Keratinocyte (primary cell): ENCODE data around the gene GRIA1. TPM values are rescaled to one million over a fixed set of nuclear protein-coding genes. Genes with fewer than 3 reads are reported as not detected.

Experiments used
- DNase-seq: peaks from one replicate; pipeline ENCODE4 v3.0.0-alpha.2; 2011; ENCODE audit warnings: low read depth, missing footprints, low spot score
- FAIRE-seq: peaks from 2 replicates; lab custom pipeline; 2011; peaks lifted over from hg19 to GRCh38; lab: Jason Lieb, UNC
- H2AFZ ChIP-seq: 2 replicates; pipeline ENCODE4 v1.6.0; 2012; ENCODE audit warnings: low read length, control low read depth, inconsistent platforms; ENCODE audit not compliant: control insufficient read depth
- H3K27ac ChIP-seq: 2 replicates; pipeline ENCODE4 v1.5.1; 2011; ENCODE audit warnings: low read length; ENCODE audit not compliant: control insufficient read depth, insufficient read depth
- H3K27me3 ChIP-seq: 3 replicates; pipeline ENCODE4 v1.6.0; 2011; ENCODE audit warnings: low read length; ENCODE audit not compliant: control insufficient read depth, insufficient read depth; ENCODE audit errors: extremely low read depth
- H3K36me3 ChIP-seq, 2 experiments: 2 replicates in 1 of 2; 3 replicates in 1 of 2; pipeline ENCODE4 v1.5.1; 2011; ENCODE audit warnings: low read length in 2 of 2, mild to moderate bottlenecking in 1 of 2; ENCODE audit not compliant: control insufficient read depth in 2 of 2, insufficient read depth in 2 of 2; ENCODE audit errors: extremely low read depth in 1 of 2
- H3K4me1 ChIP-seq: 3 replicates; pipeline ENCODE4 v1.5.1; 2011; ENCODE audit warnings: low read length; ENCODE audit not compliant: control insufficient read depth, insufficient read depth; ENCODE audit errors: extremely low read depth
- H3K4me2 ChIP-seq: 3 replicates; pipeline ENCODE4 v1.6.0; 2011; ENCODE audit warnings: low read depth, low read length; ENCODE audit not compliant: control insufficient read depth, insufficient read depth; ENCODE audit errors: extremely low read depth
- H3K4me3 ChIP-seq, 3 experiments: fragments of 200-600 bp in 1 of 3; sonication (generic) in 1 of 3; 2 replicates in 2 of 3; 3 replicates in 1 of 3; pipeline ENCODE4 v1.5.1; 2011 to 2016; ENCODE audit warnings: low read length in 3 of 3, mild to moderate bottlenecking in 3 of 3, control low read depth in 2 of 3, inconsistent platforms in 1 of 3, low read depth in 1 of 3, mixed read lengths in 1 of 3, mixed run types in 1 of 3, moderate library complexity in 1 of 3; ENCODE audit not compliant: control insufficient read depth in 2 of 3, insufficient read depth in 2 of 3; ENCODE audit errors: extremely low read depth in 1 of 3
- H3K79me2 ChIP-seq: 2 replicates; pipeline ENCODE4 v1.6.0; 2012; ENCODE audit warnings: low read length; ENCODE audit not compliant: control insufficient read depth, insufficient read depth
- H3K9ac ChIP-seq: 3 replicates; pipeline ENCODE4 v1.6.0; 2011; ENCODE audit warnings: low read length; ENCODE audit not compliant: control insufficient read depth, insufficient read depth; ENCODE audit errors: extremely low read depth
- H3K9me1 ChIP-seq: 3 replicates; pipeline ENCODE4 v1.6.0; 2011; ENCODE audit warnings: low read length; ENCODE audit not compliant: control insufficient read depth, insufficient read depth; ENCODE audit errors: extremely low read depth
- H3K9me3 ChIP-seq: 2 replicates; pipeline ENCODE4 v1.5.1; 2012; ENCODE audit warnings: low read depth, low read length; ENCODE audit not compliant: control insufficient read depth
- H4K20me1 ChIP-seq: 3 replicates; pipeline ENCODE4 v1.6.0; 2011; ENCODE audit warnings: low read length; ENCODE audit not compliant: control insufficient read depth, insufficient read depth; ENCODE audit errors: extremely low read depth
- EZH2 ChIP-seq: IDR thresholded peaks from one replicate; pipeline ENCODE4 v1.6.1; 2012; ENCODE audit warnings: inconsistent platforms, mild to moderate bottlenecking, low read length, moderate library complexity
- dilution Hi-C: fragments of 300-500 bp; cut with MboI; formaldehyde crosslinking; loops from one replicate; pipeline ENCODE4 v1.7.0; 2020; ENCODE audit warnings: low sequenced_read_pairs; ENCODE audit not compliant: extremely low pct_ligation_motif_present
- polyA plus RNA-seq, 5 experiments: library from polyadenylated mRNA; depleted of rRNA in 3 of 5; stranded (reverse) in 3 of 5; stranded (forward) in 1 of 5; unstranded in 1 of 5; fragments of >200 nt; gene quantifications; 1 replicate in 1 of 5; 2 replicates in 3 of 5; 3 replicates in 1 of 5; pipeline versions ENCODE4 v1.2.1 to v1.2.3, GENCODE V29; 2011 to 2012; ENCODE audit warnings: missing spikeins in 2 of 5, low read depth in 1 of 5, low replicate concordance in 1 of 5
- TF ChIP-seq, protein P1 (sequence below), 3 experiments: IDR thresholded peaks in 1 of 3; conservative IDR thresholded peaks in 1 of 3; optimal IDR thresholded peaks in 1 of 3; 2 replicates in 2 of 3; 3 replicates in 1 of 3; pipeline versions ENCODE3 to v1.5.1; 2011; ENCODE audit warnings: low read length in 3 of 3, mild to moderate bottlenecking in 3 of 3, moderate library complexity in 2 of 3, control low read depth in 1 of 3, inconsistent platforms in 1 of 3; ENCODE audit not compliant: insufficient read depth in 2 of 3; ENCODE audit errors: extremely low read depth in 1 of 3

Gene GRIA1
- polyA plus RNA-seq, 1 donor (not counting 4 experiments of a cell fraction or from before 2014, with no cell fraction given) = not detected

DNA sequence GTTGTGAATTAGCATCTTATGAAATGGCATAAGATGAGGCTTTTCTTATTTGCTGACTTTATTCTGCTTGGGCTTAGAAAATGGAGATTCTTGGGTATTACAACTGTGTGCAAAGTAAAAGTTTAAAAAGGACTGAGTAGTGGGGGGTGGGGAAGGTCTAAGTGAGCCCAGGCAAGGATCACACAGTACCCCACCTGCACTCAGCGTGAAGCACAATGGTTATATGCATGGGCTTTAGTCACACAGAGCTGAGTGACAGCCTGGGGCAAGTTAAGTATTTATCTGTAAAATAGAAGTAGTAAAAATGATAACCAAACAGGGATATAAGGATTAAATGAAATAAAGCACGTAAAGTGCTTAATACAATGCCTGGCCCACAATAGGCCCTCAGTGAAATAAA lies 300.9 kb downstream of the GRIA1 start:
- no peak for FAIRE-seq
- H3K9ac ChIP-seq = no peak overlapping the region
- no peaks in the 10 kb centered on the region for H3K9me1 ChIP-seq
- no peaks in the 10 kb centered on the region for H3K79me2 ChIP-seq
- H3K9me3 ChIP-seq = no peaks in the 10 kb centered on the region
- no peaks in the 10 kb centered on the region for H3K4me1 ChIP-seq
- H3K4me3 ChIP-seq = no peak overlapping the region
- H4K20me1 ChIP-seq = no peaks in the 10 kb centered on the region
- no peak for TF ChIP-seq EZH2
- TF ChIP-seq, protein P1, sequence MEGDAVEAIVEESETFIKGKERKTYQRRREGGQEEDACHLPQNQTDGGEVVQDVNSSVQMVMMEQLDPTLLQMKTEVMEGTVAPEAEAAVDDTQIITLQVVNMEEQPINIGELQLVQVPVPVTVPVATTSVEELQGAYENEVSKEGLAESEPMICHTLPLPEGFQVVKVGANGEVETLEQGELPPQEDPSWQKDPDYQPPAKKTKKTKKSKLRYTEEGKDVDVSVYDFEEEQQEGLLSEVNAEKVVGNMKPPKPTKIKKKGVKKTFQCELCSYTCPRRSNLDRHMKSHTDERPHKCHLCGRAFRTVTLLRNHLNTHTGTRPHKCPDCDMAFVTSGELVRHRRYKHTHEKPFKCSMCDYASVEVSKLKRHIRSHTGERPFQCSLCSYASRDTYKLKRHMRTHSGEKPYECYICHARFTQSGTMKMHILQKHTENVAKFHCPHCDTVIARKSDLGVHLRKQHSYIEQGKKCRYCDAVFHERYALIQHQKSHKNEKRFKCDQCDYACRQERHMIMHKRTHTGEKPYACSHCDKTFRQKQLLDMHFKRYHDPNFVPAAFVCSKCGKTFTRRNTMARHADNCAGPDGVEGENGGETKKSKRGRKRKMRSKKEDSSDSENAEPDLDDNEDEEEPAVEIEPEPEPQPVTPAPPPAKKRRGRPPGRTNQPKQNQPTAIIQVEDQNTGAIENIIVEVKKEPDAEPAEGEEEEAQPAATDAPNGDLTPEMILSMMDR (optimal IDR thresholded peaks at IDR 0.05 in 1 of 3, IDR thresholded peaks at IDR 0.05 in 1 of 3, conservative IDR thresholded peaks at IDR 0.05 in 1 of 3; ENCODE audit: extremely low read depth in 1 of 3, insufficient read depth in 2 of 3, low read length in 3 of 3) = no peak
- no peak overlapping the region for H2AFZ ChIP-seq
- dilution Hi-C loops = no loop called here
- no peaks in the 10 kb centered on the region for H3K36me3 ChIP-seq
- DNase-seq = no peak
- H3K27me3 ChIP-seq = no peaks in the 10 kb centered on the region
- no peak overlapping the region for H3K4me2 ChIP-seq
- H3K27ac ChIP-seq = no peak overlapping the region

DNA sequence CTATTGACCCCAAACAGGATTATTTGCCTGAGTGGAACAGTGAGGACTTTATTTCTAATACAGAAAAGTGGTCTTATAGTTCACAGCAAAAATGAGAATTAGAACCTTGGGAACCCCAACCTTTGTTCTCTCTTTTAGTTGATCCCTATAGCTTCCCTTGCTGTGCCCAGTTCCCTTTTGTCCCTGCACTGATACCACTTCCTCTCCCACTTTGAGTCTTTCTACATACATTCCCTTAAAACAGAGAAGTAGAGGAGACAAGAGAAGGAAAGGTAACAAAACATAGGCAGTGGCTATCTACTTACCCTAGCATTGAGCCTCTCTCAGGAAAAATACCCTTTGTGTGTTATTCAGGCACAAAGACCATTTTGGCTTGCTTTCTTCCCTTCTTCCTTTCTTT lies 301.8 kb downstream of the GRIA1 start:
- H3K27ac ChIP-seq = no peak overlapping the region
- no peak overlapping the region for H3K9ac ChIP-seq
- H3K9me3 ChIP-seq = no peaks in the 10 kb centered on the region
- H3K27me3 ChIP-seq = no peaks in the 10 kb centered on the region
- DNase-seq (no peak), FAIRE-seq (no peak)
- dilution Hi-C loops = no loop called here
- no peaks in the 10 kb centered on the region for H4K20me1 ChIP-seq
- H3K9me1 ChIP-seq = no peaks in the 10 kb centered on the region
- TF ChIP-seq, protein P1 (optimal IDR thresholded peaks at IDR 0.05 in 1 of 3, IDR thresholded peaks at IDR 0.05 in 1 of 3, conservative IDR thresholded peaks at IDR 0.05 in 1 of 3; ENCODE audit: extremely low read depth in 1 of 3, insufficient read depth in 2 of 3, low read length in 3 of 3) = no peak
- TF ChIP-seq EZH2 = no peak
- H3K4me3 ChIP-seq = no peak overlapping the region
- H2AFZ ChIP-seq = no peak overlapping the region
- no peak overlapping the region for H3K4me2 ChIP-seq
- H3K36me3 ChIP-seq = no peaks in the 10 kb centered on the region
- H3K79me2 ChIP-seq = no peaks in the 10 kb centered on the region
- H3K4me1 ChIP-seq = no peaks in the 10 kb centered on the region
